ENCODE measurements around the gene G6PC2.
"Not testable (repeated sequence)": the region's sequence is repeated elsewhere in the genome, so short reads cannot be mapped to it uniquely, and the experiment has no call there.

G6PC2 gene

DNA sequence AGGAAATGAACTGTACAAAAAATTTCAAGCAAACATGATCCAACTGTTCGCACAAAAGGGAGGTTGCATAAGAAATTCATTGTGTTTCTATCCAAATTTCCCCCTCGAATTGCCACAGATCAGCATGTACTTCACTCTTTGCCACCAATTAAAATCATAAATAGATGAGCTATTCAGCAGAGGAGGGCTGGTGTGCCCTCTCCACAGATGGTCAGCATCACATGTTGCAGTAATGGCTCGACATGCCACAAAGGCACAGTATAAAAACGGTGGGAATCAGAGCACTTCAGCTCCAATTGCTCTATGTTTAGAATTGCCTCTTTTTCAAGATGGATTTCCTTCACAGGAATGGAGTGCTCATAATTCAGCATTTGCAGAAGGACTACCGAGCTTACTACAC lies at the start of gene G6PC2:
TSS of gene G6PC2 (plus strand) at position 289 of the 400 bp plus-strand sequence. CDS start at position 330, 41 bp downstream.
- DNase-seq (ENCODE audit: low read depth in 2 of 2): no peak

DNA sequence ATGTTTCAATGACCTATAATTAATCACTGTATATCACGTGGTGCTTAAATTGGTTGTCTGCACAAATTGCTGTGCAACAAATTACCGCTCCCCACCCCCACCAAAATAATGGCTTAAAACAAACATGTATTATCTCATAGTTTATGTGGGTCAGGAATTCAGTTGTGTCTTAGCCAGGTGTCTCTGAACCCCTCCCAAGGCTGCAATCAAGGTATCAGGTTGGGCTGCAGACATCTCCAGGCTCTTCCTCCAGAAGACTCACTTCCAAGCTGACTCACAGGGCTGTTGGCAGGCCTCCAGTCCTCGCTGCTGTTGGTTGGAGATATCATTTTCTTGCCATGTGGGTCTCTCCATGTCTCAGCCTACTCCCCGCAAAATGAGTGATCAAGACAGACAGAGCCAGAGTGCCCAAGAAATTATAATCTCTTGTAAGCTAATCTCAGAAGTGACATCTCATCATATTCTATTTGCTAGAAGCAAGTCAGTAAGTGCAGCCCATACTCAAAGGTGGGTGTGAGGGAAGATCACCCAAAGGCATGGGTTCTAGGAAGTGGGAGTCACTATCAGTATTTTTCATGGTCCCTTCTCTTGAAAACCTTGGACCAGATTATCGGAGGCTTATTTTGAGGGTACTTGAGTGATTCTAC lies 49.3 kb upstream of the G6PC2 start:
- no peak for DNase-seq (ENCODE audit: low read depth in 2 of 2)

GRCh38 chr2:168852481-168852880 lies 48.6 kb upstream of the G6PC2 start:
- DNase-seq (ENCODE audit: low read depth in 2 of 2): no peak

DNA sequence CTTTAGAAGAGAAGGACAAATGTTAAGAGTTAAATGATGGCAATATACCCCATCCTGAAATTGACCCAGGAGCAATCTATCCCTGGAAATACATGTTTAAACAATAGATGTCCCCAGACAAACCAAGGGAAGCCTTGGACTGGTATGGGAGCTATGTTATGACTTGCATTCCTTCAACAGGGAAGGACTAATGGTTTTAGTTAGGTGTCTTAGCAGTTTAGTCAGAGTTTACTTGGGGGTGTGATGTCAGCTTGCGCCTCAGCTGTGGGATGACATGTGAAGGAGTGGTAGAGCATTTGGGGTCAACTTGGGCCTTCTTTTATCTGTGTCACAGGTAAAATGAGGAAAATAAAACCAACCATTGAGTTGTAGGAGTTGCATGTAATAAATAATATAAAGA lies 47.6 kb upstream of the G6PC2 start:
- no peak for DNase-seq (ENCODE audit: low read depth in 2 of 2)

DNA sequence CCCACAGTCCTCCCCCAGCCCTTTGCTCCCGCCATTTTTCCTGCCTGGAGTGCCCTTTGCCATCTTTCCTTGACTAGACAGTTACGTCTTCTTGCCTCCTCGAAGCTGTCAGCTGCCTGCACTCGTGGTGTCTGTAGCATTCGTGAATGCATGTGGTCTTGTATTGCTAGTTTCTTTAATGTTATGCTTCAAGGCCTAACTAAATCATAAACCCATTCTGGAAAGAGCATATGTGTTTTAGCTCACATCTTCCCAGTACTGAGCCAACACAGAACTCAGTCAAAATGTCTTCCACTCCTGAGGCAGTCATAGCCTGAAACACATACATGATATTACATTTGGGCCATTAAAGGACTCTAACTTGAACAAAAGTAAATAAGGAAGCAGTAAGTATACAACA lies 46.4 kb upstream of the G6PC2 start:
- DNase-seq (ENCODE audit: low read depth in 2 of 2): no peak

DNA sequence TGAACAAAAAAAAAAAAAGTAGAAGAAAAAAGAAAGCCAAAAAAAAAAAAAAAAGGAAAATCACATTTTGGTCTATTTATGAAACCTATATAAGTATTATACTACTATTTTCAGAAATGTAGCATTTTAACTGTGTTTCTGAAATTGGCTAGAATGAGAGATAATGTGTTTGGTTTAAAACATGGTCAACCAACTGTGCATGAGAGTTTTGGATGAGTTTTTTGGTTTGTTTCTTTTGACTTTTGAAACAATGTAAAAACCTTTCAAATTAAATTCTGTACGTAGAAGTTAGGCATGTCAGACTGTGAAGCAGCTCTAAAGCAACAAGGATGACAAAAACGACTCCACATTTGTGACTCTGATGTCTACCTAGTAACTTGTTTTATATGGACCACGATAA lies 45.5 kb upstream of the G6PC2 start:
- no peak for DNase-seq (ENCODE audit: low read depth in 2 of 2)

DNA sequence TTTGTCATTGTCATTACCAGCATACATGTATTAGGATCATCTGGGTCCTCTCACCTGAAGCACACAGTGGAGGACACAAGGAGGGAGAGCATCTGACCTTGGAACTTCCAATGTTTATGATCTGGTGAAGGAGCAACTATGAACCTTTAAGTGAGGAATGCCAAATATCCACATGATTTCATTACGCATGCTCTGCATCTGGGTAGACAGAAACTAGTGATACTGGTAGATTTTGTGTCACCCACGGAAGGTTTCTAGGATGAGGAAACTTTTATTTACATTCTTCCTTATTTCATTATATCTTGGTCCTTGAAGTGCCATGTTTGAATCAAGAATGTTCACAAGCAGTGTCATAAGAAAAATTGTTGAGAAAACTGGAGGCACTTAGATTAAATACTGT lies 42.9 kb upstream of the G6PC2 start:
- no peak for DNase-seq (ENCODE audit: low read depth in 2 of 2)

GRCh38 chr2:168867164-168867563 lies 33.9 kb upstream of the G6PC2 start:
- DNase-seq (ENCODE audit: low read depth in 2 of 2): not testable (repeated sequence)

DNA sequence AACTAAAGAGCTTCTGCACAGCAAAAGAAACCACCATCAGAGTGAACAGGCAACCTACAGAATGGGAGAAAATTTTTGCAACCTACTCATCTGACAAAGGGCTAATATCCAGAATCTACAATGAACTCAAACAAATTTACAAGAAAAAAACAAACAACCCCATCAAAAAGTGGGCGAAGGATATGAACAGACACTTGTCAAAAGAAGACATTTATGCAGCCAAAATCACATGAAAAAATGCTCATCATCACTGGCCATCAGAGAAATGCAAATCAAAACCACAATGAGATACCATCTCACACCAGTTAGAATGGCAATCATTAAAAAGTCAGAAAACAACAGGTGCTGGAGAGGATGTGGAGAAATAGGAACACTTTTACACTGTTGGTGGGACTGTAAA lies 30.7 kb upstream of the G6PC2 start:
- DNase-seq (ENCODE audit: low read depth in 2 of 2): not testable (repeated sequence)

- DNase-seq (ENCODE audit: low read depth in 2 of 2): not testable (repeated sequence)
These were observed 30.3 kb upstream of the G6PC2 start for GRCh38 chr2:168870824-168871223.

DNA sequence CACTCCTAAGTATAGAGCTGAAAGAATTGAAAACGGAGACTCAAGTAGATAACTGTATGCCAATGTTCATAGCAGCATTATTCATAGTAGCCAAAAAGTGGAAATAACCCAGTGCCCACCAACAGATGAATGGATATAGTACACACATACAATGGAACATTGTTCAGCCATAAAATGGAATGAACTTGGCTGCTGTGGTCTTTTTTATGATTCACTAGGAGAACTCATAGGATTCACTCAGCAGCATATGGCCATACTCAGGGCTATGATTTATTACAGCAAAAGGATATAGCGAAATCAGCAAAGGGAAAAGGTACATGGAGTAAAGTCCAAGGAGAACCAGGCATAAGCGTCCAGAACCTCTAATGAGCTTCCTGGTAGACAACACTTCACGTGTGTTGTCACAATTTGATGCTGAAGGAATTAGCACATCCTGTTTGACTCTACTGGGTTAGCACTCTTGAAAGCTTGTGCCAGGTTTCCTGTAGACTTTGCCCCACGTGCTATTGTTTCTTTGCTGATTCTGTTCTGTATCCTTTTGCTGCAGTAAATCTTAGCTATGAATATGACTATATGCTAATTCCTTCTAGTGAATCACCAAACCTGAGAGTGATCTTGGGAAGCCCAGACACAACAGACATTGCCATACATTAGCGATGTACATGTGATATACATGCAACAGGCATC lies 26.6 kb upstream of the G6PC2 start:
- DNase-seq (ENCODE audit: low read depth in 2 of 2): no peak

DNA sequence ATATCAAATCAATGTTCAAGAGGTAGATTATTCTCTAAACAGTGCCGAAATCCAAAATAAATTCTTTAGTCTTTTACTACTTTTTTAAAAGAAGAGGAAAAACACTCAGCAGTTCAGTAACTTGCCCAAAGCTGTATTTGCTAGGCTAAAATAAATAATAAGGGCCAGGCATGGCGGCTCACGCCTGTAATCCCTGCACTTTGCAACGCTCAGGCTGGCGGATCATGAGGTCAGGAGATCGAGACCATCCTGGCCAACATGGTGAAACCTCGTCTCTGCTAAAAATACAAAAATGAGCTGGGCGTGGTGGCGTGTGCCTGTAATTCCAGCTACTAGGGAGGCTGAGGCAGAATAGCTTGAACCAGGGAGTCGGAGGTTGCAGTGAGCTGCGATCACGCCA lies 18.9 kb upstream of the G6PC2 start:
- DNase-seq (ENCODE audit: low read depth in 2 of 2): not testable (repeated sequence)

GRCh38 chr2:168884975-168885374 lies 16.1 kb upstream of the G6PC2 start:
- DNase-seq (ENCODE audit: low read depth in 2 of 2): no peak

DNA sequence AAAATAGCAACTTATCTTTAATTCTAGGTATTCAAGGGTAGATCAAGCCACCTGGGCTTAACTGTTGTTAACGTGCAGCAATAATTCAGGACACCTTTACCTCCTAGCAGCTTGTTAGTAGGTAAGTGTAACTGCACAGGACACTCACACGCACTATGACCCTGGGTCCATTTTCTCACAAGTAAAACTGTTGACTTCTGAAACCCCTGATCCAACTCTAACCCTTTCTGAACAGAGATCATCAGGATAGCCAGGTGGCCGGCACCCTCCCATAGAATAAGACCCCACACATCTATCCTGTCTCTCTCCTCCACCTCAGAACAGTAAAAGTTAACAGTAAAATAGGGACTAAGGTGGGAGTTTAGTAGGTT lies 11.5 kb upstream of the G6PC2 start:
- no peak for DNase-seq (ENCODE audit: low read depth in 2 of 2)

GRCh38 chr2:168890006-168890782 lies 10.9 kb upstream of the G6PC2 start, which contains the start of gene SPC25:
TSS of gene SPC25 (minus strand) at chr2:168890430. CDS start at chr2:168889519, 911 bp downstream.
- DNase-seq (ENCODE audit: low read depth in 2 of 2): peak; percentile 80 to 85

- no peak for DNase-seq (ENCODE audit: low read depth in 2 of 2)
These were observed 8.8 kb upstream of the G6PC2 start for GRCh38 chr2:168892327-168892726.

GRCh38 chr2:168894101-168894500 lies 7.0 kb upstream of the G6PC2 start:
- no peak for DNase-seq (ENCODE audit: low read depth in 2 of 2)

- DNase-seq (ENCODE audit: low read depth in 2 of 2): no peak
These were observed 6.4 kb upstream of the G6PC2 start for GRCh38 chr2:168894720-168895119.

- DNase-seq (ENCODE audit: low read depth in 2 of 2): no peak
These were observed 5.3 kb upstream of the G6PC2 start for GRCh38 chr2:168895771-168896170.

DNA sequence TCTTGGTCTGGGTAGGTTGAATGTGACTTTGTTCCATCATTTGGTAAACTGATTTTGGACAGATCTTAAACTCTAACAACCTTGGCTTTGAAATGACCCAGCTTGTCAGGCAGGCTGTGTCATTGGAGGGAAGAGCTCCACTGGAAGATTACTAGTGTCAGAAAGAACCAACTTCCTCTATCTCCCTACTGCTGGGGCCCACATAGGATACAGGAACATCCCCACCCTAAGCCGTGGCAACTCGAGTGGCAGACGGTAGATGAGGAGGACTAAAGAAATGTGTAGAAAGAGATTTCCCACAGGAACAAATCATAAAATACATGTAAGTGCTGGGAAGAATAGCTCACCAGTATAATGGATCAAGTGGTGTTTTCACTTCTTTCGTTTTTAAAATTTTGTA lies 4.3 kb upstream of the G6PC2 start:
- no peak for DNase-seq (ENCODE audit: low read depth in 2 of 2)

GRCh38 chr2:168897449-168897848 lies 3.6 kb upstream of the G6PC2 start:
- DNase-seq (ENCODE audit: low read depth in 2 of 2): no peak

GRCh38 chr2:168903888-168904287 lies 2.8 kb downstream of the G6PC2 start:
- no peak for DNase-seq (ENCODE audit: low read depth in 2 of 2)

DNA sequence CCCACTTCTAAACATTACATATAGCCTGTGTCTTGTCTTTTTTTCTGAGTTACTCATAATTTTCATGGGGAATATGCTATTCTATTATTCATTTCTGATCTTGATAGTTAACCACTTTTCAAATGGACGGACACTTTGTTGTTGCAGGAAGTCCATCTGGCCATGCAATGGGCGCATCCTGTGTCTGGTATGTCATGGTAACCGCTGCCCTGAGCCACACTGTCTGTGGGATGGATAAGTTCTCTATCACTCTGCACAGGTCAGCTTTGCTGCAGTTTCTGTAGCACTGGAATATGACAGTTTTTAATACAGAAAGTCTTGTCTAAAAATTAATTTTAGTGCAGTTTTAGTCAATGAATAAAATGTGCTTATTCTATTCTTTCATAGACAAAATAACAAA lies 3.3 kb downstream of the G6PC2 start:
- DNase-seq (ENCODE audit: low read depth in 2 of 2): no peak
